WTC11 (cell line): ENCODE data around the gene PHKG2. TPM values are rescaled to one million over a fixed set of nuclear protein-coding genes. Genes with fewer than 3 reads are reported as not detected.

Source experiments
- ATAC-seq: fragments of 200-7000 bp; cut with Tn5 transposase; 2 replicates; pipeline ENCODE4 v1.10.0; 2021; ENCODE audit warnings: mild to moderate bottlenecking, moderate library complexity
- CTCF ChIA-PET: fragments of 300-600 bp; sonication (Branson Sonifier 250); formaldehyde crosslinking; loops from one replicate; lab custom pipeline; 2021; ENCODE audit warnings: antibody characterized with exemption; lab: Charles Lee
- POLR2A ChIA-PET: fragments of 350-600 bp; sonication (Branson Sonifier 250); formaldehyde crosslinking; loops from one replicate; lab custom pipeline; 2021; ENCODE audit warnings: antibody characterized with exemption; lab: Charles Lee
- DNase-seq: peaks from one replicate; pipeline ENCODE4 v3.0.0; 2021; ENCODE audit warnings: low spot score
- H3K27ac Mint-ChIP-seq: 2 replicates; pipeline ENCODE4 v1.8.0; 2021; ENCODE audit warnings: mixed read lengths
- H3K27me3 Mint-ChIP-seq: 2 replicates; pipeline ENCODE4 v1.8.0; 2021; ENCODE audit warnings: low read depth, mild to moderate bottlenecking, moderate library complexity, mixed read lengths
- H3K36me3 Mint-ChIP-seq: 2 replicates; pipeline ENCODE4 v1.8.0; 2021; ENCODE audit warnings: mixed read lengths
- H3K4me1 Mint-ChIP-seq: 2 replicates; pipeline ENCODE4 v1.8.0; 2022; ENCODE audit warnings: mixed read lengths
- H3K4me3 Mint-ChIP-seq: 2 replicates; pipeline ENCODE4 v1.8.0; 2021; ENCODE audit warnings: mild to moderate bottlenecking, moderate library complexity, mixed read lengths
- H3K9me3 Mint-ChIP-seq: 2 replicates; pipeline ENCODE4 v1.8.0; 2021; ENCODE audit warnings: mixed read lengths
- EMX1 ChIP-seq: fragments of 250-450 bp; sonication (Bioruptor Pico); IDR thresholded peaks from 2 replicates; pipeline ENCODE4 v1.8.0; 2021; ENCODE audit warnings: mild to moderate bottlenecking
- ESRRA ChIP-seq: sonication (generic); formaldehyde crosslinking; IDR thresholded peaks from 2 replicates; pipeline ENCODE4 v1.8.1; 2022; ENCODE audit warnings: mild to moderate bottlenecking, missing genetic modification reagents, borderline replicate concordance
- FOXK1 ChIP-seq: sonication (generic); formaldehyde crosslinking; IDR thresholded peaks from 2 replicates; pipeline ENCODE4 v1.8.0; 2022; ENCODE audit warnings: mild to moderate bottlenecking, moderate library complexity, missing genetic modification reagents
- GTF2I ChIP-seq: fragments of 250-450 bp; sonication (Bioruptor Pico); conservative IDR thresholded peaks from 2 replicates; pipeline ENCODE4 v1.4.0; 2021; ENCODE audit warnings: mild to moderate bottlenecking
- MYBL2 ChIP-seq: sonication (generic); formaldehyde crosslinking; IDR thresholded peaks from 2 replicates; pipeline ENCODE4 v1.8.1; 2023; ENCODE audit warnings: mild to moderate bottlenecking, moderate library complexity, missing genetic modification reagents
- RORB ChIP-seq: fragments of 250-450 bp; sonication (Bioruptor Pico); IDR thresholded peaks from 2 replicates; pipeline ENCODE4 v1.9.0; 2021; ENCODE audit warnings: mild to moderate bottlenecking
- TEAD4 ChIP-seq: sonication (generic); formaldehyde crosslinking; IDR thresholded peaks from 2 replicates; pipeline ENCODE4 v1.8.0; 2022; ENCODE audit warnings: mild to moderate bottlenecking, missing genetic modification reagents
- total RNA-seq: library from RNA; stranded (reverse); gene quantifications from 3 replicates; pipeline ENCODE4 v1.2.3, GENCODE V29; 2021
- TF ChIP-seq, protein P1 (sequence below): fragments of 250-450 bp; sonication (Bioruptor Pico); IDR thresholded peaks from 2 replicates; pipeline ENCODE4 v1.9.0; 2021; ENCODE audit warnings: mild to moderate bottlenecking
- TF ChIP-seq, protein P2 (sequence below): sonication (generic); formaldehyde crosslinking; IDR thresholded peaks from 2 replicates; pipeline ENCODE4 v1.8.0; 2022; ENCODE audit warnings: missing genetic modification reagents
- TF ChIP-seq, protein P3 (sequence below): sonication (generic); formaldehyde crosslinking; IDR thresholded peaks from 2 replicates; pipeline ENCODE4 v1.8.1; 2023; ENCODE audit warnings: mild to moderate bottlenecking, missing genetic modification reagents, borderline replicate concordance
- TF ChIP-seq, protein P4 (sequence below): fragments of 250-450 bp; sonication (Bioruptor Pico); IDR thresholded peaks from 2 replicates; pipeline ENCODE4 v1.9.0; 2021; ENCODE audit warnings: mild to moderate bottlenecking
- TF ChIP-seq, protein P5 (sequence below): sonication (generic); formaldehyde crosslinking; IDR thresholded peaks from 2 replicates; pipeline ENCODE4 v1.8.1; 2023; ENCODE audit warnings: mild to moderate bottlenecking, moderate library complexity, missing genetic modification reagents
- TF ChIP-seq, protein P6 (sequence below): fragments of 250-450 bp; sonication (Bioruptor Pico); IDR thresholded peaks from 2 replicates; pipeline ENCODE4 v1.8.0; 2021; ENCODE audit warnings: mild to moderate bottlenecking

Gene PHKG2
- total RNA-seq, 1 experiment from 2014 or later, result 50.5 TPM

DNA sequence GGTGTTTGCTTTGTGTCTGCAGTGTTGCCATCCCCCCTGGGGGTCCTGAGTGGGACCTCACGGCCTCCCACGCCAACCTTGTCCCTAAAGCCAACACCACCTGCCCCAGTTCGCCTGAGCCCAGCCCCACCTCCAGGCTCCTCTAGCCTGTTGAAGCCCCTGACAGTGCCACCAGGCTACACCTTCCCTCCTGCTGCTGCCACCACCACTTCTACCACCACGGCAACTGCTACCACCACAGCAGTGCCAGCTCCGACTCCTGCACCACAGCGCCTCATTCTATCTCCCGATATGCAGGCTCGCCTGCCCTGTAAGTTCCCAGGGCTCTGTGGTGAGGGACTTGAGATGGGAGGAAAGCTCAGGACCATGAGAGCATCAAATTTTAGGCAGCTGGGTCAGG is 27.1 kb upstream of the PHKG2 start:
- DNase-seq (no peak), ATAC-seq (no peak)
- no peaks in the 10 kb centered on the region for H3K4me1 Mint-ChIP-seq
- peaks cover 80% of the 10 kb centered on the region for H3K36me3 Mint-ChIP-seq
- H3K9me3 Mint-ChIP-seq, result no peaks in the 10 kb centered on the region
- no peak overlapping the region for H3K4me3 Mint-ChIP-seq
- TF ChIP-seq, protein P1, sequence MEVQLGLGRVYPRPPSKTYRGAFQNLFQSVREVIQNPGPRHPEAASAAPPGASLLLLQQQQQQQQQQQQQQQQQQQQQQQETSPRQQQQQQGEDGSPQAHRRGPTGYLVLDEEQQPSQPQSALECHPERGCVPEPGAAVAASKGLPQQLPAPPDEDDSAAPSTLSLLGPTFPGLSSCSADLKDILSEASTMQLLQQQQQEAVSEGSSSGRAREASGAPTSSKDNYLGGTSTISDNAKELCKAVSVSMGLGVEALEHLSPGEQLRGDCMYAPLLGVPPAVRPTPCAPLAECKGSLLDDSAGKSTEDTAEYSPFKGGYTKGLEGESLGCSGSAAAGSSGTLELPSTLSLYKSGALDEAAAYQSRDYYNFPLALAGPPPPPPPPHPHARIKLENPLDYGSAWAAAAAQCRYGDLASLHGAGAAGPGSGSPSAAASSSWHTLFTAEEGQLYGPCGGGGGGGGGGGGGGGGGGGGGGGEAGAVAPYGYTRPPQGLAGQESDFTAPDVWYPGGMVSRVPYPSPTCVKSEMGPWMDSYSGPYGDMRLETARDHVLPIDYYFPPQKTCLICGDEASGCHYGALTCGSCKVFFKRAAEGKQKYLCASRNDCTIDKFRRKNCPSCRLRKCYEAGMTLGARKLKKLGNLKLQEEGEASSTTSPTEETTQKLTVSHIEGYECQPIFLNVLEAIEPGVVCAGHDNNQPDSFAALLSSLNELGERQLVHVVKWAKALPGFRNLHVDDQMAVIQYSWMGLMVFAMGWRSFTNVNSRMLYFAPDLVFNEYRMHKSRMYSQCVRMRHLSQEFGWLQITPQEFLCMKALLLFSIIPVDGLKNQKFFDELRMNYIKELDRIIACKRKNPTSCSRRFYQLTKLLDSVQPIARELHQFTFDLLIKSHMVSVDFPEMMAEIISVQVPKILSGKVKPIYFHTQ (CRISPR knock-in tag), result no peak
- no peak for TF ChIP-seq EMX1 (CRISPR knock-in tag)
- TF ChIP-seq MYBL2 (CRISPR knock-in tag), result no peak
- TF ChIP-seq TEAD4, result no peak
- TF ChIP-seq ESRRA, result no peak
- TF ChIP-seq, protein P2, sequence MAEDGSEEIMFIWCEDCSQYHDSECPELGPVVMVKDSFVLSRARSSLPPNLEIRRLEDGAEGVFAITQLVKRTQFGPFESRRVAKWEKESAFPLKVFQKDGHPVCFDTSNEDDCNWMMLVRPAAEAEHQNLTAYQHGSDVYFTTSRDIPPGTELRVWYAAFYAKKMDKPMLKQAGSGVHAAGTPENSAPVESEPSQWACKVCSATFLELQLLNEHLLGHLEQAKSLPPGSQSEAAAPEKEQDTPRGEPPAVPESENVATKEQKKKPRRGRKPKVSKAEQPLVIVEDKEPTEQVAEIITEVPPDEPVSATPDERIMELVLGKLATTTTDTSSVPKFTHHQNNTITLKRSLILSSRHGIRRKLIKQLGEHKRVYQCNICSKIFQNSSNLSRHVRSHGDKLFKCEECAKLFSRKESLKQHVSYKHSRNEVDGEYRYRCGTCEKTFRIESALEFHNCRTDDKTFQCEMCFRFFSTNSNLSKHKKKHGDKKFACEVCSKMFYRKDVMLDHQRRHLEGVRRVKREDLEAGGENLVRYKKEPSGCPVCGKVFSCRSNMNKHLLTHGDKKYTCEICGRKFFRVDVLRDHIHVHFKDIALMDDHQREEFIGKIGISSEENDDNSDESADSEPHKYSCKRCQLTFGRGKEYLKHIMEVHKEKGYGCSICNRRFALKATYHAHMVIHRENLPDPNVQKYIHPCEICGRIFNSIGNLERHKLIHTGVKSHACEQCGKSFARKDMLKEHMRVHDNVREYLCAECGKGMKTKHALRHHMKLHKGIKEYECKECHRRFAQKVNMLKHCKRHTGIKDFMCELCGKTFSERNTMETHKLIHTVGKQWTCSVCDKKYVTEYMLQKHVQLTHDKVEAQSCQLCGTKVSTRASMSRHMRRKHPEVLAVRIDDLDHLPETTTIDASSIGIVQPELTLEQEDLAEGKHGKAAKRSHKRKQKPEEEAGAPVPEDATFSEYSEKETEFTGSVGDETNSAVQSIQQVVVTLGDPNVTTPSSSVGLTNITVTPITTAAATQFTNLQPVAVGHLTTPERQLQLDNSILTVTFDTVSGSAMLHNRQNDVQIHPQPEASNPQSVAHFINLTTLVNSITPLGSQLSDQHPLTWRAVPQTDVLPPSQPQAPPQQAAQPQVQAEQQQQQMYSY (CRISPR knock-in tag), result no peak
- no peak for TF ChIP-seq GTF2I
- TF ChIP-seq RORB (CRISPR knock-in tag), result no peak
- H3K27me3 Mint-ChIP-seq, result no peaks in the 10 kb centered on the region
- H3K27ac Mint-ChIP-seq, result no peak overlapping the region
- CTCF ChIA-PET, result no interaction called here
- POLR2A ChIA-PET, result no interaction called here

DNA sequence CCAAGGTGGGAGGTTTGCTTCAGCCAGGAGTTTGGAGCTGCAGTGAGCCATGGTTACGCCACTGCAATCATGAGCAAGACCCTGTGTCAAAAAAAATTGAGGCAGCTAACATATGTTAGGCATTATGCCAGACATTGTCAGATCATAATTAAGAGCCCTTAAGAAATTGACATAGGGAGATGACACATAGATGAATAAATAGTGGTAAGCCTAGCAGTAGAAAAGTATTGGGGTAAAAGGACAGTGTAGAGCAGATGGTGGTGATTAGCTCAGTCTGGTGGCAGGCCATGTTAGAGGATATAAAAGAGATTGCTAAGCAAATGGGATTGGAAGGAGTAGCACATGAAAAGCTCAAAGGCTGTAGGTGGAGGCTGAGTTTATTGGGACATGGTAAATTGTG is 26.6 kb upstream of the PHKG2 start:
- no peak overlapping the region for H3K4me3 Mint-ChIP-seq
- ChIA-PET CTCF (interaction anchor here (1.1 kb wide), 1 partner anchor 180 kb away, joined by 4 read pairs; no protein-coding TSS in a partner anchor), POLR2A (no interaction called here)
- ATAC-seq (no peak), DNase-seq (no peak)
- H3K36me3 Mint-ChIP-seq, result peaks cover 76% of the 10 kb centered on the region
- TF ChIP-seq, protein P3, sequence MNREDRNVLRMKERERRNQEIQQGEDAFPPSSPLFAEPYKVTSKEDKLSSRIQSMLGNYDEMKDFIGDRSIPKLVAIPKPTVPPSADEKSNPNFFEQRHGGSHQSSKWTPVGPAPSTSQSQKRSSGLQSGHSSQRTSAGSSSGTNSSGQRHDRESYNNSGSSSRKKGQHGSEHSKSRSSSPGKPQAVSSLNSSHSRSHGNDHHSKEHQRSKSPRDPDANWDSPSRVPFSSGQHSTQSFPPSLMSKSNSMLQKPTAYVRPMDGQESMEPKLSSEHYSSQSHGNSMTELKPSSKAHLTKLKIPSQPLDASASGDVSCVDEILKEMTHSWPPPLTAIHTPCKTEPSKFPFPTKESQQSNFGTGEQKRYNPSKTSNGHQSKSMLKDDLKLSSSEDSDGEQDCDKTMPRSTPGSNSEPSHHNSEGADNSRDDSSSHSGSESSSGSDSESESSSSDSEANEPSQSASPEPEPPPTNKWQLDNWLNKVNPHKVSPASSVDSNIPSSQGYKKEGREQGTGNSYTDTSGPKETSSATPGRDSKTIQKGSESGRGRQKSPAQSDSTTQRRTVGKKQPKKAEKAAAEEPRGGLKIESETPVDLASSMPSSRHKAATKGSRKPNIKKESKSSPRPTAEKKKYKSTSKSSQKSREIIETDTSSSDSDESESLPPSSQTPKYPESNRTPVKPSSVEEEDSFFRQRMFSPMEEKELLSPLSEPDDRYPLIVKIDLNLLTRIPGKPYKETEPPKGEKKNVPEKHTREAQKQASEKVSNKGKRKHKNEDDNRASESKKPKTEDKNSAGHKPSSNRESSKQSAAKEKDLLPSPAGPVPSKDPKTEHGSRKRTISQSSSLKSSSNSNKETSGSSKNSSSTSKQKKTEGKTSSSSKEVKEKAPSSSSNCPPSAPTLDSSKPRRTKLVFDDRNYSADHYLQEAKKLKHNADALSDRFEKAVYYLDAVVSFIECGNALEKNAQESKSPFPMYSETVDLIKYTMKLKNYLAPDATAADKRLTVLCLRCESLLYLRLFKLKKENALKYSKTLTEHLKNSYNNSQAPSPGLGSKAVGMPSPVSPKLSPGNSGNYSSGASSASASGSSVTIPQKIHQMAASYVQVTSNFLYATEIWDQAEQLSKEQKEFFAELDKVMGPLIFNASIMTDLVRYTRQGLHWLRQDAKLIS (CRISPR knock-in tag), result no peak
- TF ChIP-seq FOXK1 (CRISPR knock-in tag), result no peak
- TF ChIP-seq, protein P4, sequence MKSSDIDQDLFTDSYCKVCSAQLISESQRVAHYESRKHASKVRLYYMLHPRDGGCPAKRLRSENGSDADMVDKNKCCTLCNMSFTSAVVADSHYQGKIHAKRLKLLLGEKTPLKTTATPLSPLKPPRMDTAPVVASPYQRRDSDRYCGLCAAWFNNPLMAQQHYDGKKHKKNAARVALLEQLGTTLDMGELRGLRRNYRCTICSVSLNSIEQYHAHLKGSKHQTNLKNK (CRISPR knock-in tag), result no peak
- TF ChIP-seq, protein P5, sequence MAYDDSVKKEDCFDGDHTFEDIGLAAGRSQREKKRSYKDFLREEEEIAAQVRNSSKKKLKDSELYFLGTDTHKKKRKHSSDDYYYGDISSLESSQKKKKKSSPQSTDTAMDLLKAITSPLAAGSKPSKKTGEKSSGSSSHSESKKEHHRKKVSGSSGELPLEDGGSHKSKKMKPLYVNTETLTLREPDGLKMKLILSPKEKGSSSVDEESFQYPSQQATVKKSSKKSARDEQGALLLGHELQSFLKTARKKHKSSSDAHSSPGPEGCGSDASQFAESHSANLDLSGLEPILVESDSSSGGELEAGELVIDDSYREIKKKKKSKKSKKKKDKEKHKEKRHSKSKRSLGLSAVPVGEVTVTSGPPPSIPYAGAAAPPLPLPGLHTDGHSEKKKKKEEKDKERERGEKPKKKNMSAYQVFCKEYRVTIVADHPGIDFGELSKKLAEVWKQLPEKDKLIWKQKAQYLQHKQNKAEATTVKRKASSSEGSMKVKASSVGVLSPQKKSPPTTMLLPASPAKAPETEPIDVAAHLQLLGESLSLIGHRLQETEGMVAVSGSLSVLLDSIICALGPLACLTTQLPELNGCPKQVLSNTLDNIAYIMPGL (CRISPR knock-in tag), result no peak
- TF ChIP-seq, protein P6, sequence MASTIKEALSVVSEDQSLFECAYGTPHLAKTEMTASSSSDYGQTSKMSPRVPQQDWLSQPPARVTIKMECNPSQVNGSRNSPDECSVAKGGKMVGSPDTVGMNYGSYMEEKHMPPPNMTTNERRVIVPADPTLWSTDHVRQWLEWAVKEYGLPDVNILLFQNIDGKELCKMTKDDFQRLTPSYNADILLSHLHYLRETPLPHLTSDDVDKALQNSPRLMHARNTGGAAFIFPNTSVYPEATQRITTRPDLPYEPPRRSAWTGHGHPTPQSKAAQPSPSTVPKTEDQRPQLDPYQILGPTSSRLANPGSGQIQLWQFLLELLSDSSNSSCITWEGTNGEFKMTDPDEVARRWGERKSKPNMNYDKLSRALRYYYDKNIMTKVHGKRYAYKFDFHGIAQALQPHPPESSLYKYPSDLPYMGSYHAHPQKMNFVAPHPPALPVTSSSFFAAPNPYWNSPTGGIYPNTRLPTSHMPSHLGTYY, result no peak
- H3K27ac Mint-ChIP-seq, result no peak overlapping the region
- no peaks in the 10 kb centered on the region for H3K27me3 Mint-ChIP-seq
- no peaks in the 10 kb centered on the region for H3K4me1 Mint-ChIP-seq
- no peaks in the 10 kb centered on the region for H3K9me3 Mint-ChIP-seq
